HEK293 (cell line): Measurements from ENCODE around the gene NLE1.
A peak's percentile ranks its signal among the peaks of the same experiment; 100 is the strongest.

Experiments
- OSR2 ChIP-seq: fragments of 450-650 bp; formaldehyde crosslinking; IDR thresholded peaks from 2 replicates; pipeline ENCODE4 v1.5.1; 2016; ENCODE audit warnings: missing biosample characterization, missing genetic modification characterization
- PBX3 ChIP-seq: sonication (generic); formaldehyde crosslinking; IDR thresholded peaks from 2 replicates; pipeline ENCODE4 v1.8.1; 2022; ENCODE audit warnings: mild to moderate bottlenecking, moderate library complexity, missing genetic modification reagents
- SP7 ChIP-seq: fragments of 450-650 bp; formaldehyde crosslinking; IDR thresholded peaks from 2 replicates; pipeline ENCODE4 v1.5.1; 2016; ENCODE audit warnings: missing biosample characterization, missing genetic modification characterization
- ZBTB11 ChIP-seq: fragments of 450-650 bp; formaldehyde crosslinking; conservative IDR thresholded peaks from 2 replicates; pipeline ENCODE4 v1.5.1; 2016; ENCODE audit warnings: low read depth, missing biosample characterization, missing genetic modification characterization
- ZBTB48 ChIP-seq: fragments of 450-650 bp; formaldehyde crosslinking; IDR thresholded peaks from 2 replicates; pipeline ENCODE4 v1.5.1; 2016; ENCODE audit warnings: missing biosample characterization, missing genetic modification characterization
- ZEB2 ChIP-seq: fragments of 450-650 bp; formaldehyde crosslinking; IDR thresholded peaks from 2 replicates; pipeline ENCODE4 v1.5.1; 2016; ENCODE audit warnings: missing biosample characterization, missing genetic modification characterization
- ZFHX2 ChIP-seq: fragments of 450-650 bp; formaldehyde crosslinking; conservative IDR thresholded peaks from 2 replicates; pipeline ENCODE4 v1.5.1; 2016; ENCODE audit warnings: missing biosample characterization, missing genetic modification characterization
- ZNF10 ChIP-seq: fragments of 450-650 bp; formaldehyde crosslinking; IDR thresholded peaks from 2 replicates; pipeline ENCODE4 v1.5.1; 2017; ENCODE audit warnings: missing biosample characterization, missing genetic modification characterization
- ZNF155 ChIP-seq: fragments of 450-650 bp; formaldehyde crosslinking; IDR thresholded peaks from 2 replicates; pipeline ENCODE4 v1.5.1; 2016; ENCODE audit warnings: missing biosample characterization, missing genetic modification characterization
- ZNF157 ChIP-seq: fragments of 450-650 bp; formaldehyde crosslinking; IDR thresholded peaks from 2 replicates; pipeline ENCODE4 v1.5.1; 2016; ENCODE audit warnings: missing biosample characterization, missing genetic modification characterization
- ZNF184 ChIP-seq: fragments of 450-650 bp; IDR thresholded peaks from 2 replicates; pipeline ENCODE4 v1.5.1; 2018; ENCODE audit warnings: missing biosample characterization, mild to moderate bottlenecking, missing genetic modification characterization
- ZNF2 ChIP-seq: fragments of 450-650 bp; formaldehyde crosslinking; IDR thresholded peaks from 2 replicates; pipeline ENCODE4 v1.5.1; 2016; ENCODE audit warnings: missing biosample characterization, missing genetic modification characterization
- ZNF202 ChIP-seq: fragments of 450-650 bp; formaldehyde crosslinking; IDR thresholded peaks from 2 replicates; pipeline ENCODE4 v1.5.1; 2016; ENCODE audit warnings: missing biosample characterization, missing genetic modification characterization, borderline replicate concordance
- ZNF24 ChIP-seq: fragments of 450-650 bp; formaldehyde crosslinking; IDR thresholded peaks from 2 replicates; pipeline ENCODE4 v1.5.1; 2016; ENCODE audit warnings: missing biosample characterization, missing genetic modification characterization
- ZNF341 ChIP-seq: fragments of 450-650 bp; formaldehyde crosslinking; IDR thresholded peaks from 2 replicates; pipeline ENCODE4; 2016; ENCODE audit warnings: low read depth, missing biosample characterization, missing genetic modification characterization
- ZNF37A ChIP-seq: fragments of 450-650 bp; IDR thresholded peaks from 2 replicates; pipeline ENCODE4 v1.5.1; 2018; ENCODE audit warnings: missing biosample characterization, missing genetic modification characterization
- ZNF394 ChIP-seq: fragments of 450-650 bp; formaldehyde crosslinking; IDR thresholded peaks from 2 replicates; pipeline ENCODE4 v1.5.1; 2016; ENCODE audit warnings: missing biosample characterization, missing genetic modification characterization, mild to moderate bottlenecking, moderate library complexity, borderline replicate concordance
- ZNF423 ChIP-seq: fragments of 450-650 bp; formaldehyde crosslinking; IDR thresholded peaks from 2 replicates; pipeline ENCODE4 v1.5.1; 2016; ENCODE audit warnings: missing biosample characterization, missing genetic modification characterization
- ZNF473 ChIP-seq: fragments of 450-650 bp; formaldehyde crosslinking; IDR thresholded peaks from 2 replicates; pipeline ENCODE4 v1.5.1; 2017; ENCODE audit warnings: missing biosample characterization, missing genetic modification characterization
- ZNF623 ChIP-seq: fragments of 450-650 bp; formaldehyde crosslinking; IDR thresholded peaks from 2 replicates; pipeline ENCODE4 v1.5.1; 2016; ENCODE audit warnings: missing biosample characterization, missing genetic modification characterization
- TF ChIP-seq, protein P1 (sequence below): fragments of 450-650 bp; formaldehyde crosslinking; IDR thresholded peaks from 2 replicates; pipeline ENCODE4 v1.5.1; 2017; ENCODE audit warnings: missing biosample characterization, missing genetic modification characterization
- TF ChIP-seq, protein P2 (sequence below): fragments of 450-650 bp; formaldehyde crosslinking; IDR thresholded peaks from 2 replicates; pipeline ENCODE4 v1.5.1; 2016; ENCODE audit warnings: missing biosample characterization, missing genetic modification characterization
- TF ChIP-seq, protein P3 (sequence below): fragments of 450-650 bp; formaldehyde crosslinking; IDR thresholded peaks from 2 replicates; pipeline ENCODE4 v1.5.1; 2017; ENCODE audit warnings: missing biosample characterization, missing genetic modification characterization
- TF ChIP-seq, protein P4 (sequence below): fragments of 450-650 bp; formaldehyde crosslinking; IDR thresholded peaks from 2 replicates; pipeline ENCODE4 v1.5.1; 2016; ENCODE audit warnings: missing biosample characterization, missing genetic modification characterization
- TF ChIP-seq, protein P5 (sequence below): fragments of 450-650 bp; formaldehyde crosslinking; IDR thresholded peaks from 2 replicates; pipeline ENCODE4 v1.5.1; 2016; ENCODE audit warnings: missing biosample characterization, missing genetic modification characterization

The NLE1 gene

GRCh38 chr17:35119370-35120165 lies 22.5 kb downstream of the NLE1 start, which contains the start of gene RAD51D (continued):
- TF ChIP-seq PBX3 (CRISPR knock-in tag), result peak; percentile 86; the same call in 1 of the 2 replicates
- TF ChIP-seq ZNF2 (tag by site-specific recombination), result no peak; the same call in 1 of the 2 replicates
- TF ChIP-seq, protein P1, sequence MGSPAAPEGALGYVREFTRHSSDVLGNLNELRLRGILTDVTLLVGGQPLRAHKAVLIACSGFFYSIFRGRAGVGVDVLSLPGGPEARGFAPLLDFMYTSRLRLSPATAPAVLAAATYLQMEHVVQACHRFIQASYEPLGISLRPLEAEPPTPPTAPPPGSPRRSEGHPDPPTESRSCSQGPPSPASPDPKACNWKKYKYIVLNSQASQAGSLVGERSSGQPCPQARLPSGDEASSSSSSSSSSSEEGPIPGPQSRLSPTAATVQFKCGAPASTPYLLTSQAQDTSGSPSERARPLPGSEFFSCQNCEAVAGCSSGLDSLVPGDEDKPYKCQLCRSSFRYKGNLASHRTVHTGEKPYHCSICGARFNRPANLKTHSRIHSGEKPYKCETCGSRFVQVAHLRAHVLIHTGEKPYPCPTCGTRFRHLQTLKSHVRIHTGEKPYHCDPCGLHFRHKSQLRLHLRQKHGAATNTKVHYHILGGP, result peak; percentile 74
- TF ChIP-seq ZNF341 (tag by site-specific recombination), result peak; percentile 90
- no peak for TF ChIP-seq ZNF37A
- TF ChIP-seq ZEB2 (tag by site-specific recombination), result peak; percentile 83; the same call in 1 of the 2 replicates
- no peak for TF ChIP-seq ZNF202 (tag by site-specific recombination)
- TF ChIP-seq ZNF623, result no peak
- TF ChIP-seq ZNF155 (tag by site-specific recombination), result no peak
- TF ChIP-seq ZNF394 (tag by site-specific recombination), result peak; percentile 29; the same call in 1 of the 2 replicates
- no peak for TF ChIP-seq ZNF157
- TF ChIP-seq, protein P2, sequence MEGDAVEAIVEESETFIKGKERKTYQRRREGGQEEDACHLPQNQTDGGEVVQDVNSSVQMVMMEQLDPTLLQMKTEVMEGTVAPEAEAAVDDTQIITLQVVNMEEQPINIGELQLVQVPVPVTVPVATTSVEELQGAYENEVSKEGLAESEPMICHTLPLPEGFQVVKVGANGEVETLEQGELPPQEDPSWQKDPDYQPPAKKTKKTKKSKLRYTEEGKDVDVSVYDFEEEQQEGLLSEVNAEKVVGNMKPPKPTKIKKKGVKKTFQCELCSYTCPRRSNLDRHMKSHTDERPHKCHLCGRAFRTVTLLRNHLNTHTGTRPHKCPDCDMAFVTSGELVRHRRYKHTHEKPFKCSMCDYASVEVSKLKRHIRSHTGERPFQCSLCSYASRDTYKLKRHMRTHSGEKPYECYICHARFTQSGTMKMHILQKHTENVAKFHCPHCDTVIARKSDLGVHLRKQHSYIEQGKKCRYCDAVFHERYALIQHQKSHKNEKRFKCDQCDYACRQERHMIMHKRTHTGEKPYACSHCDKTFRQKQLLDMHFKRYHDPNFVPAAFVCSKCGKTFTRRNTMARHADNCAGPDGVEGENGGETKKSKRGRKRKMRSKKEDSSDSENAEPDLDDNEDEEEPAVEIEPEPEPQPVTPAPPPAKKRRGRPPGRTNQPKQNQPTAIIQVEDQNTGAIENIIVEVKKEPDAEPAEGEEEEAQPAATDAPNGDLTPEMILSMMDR (tag by site-specific recombination), result peak; percentile 97
- peak; percentile 54 for TF ChIP-seq ZBTB11 (tag by site-specific recombination)
- TF ChIP-seq ZFHX2, result peak; percentile 38; the same call in 1 of the 2 replicates
- TF ChIP-seq, protein P3, sequence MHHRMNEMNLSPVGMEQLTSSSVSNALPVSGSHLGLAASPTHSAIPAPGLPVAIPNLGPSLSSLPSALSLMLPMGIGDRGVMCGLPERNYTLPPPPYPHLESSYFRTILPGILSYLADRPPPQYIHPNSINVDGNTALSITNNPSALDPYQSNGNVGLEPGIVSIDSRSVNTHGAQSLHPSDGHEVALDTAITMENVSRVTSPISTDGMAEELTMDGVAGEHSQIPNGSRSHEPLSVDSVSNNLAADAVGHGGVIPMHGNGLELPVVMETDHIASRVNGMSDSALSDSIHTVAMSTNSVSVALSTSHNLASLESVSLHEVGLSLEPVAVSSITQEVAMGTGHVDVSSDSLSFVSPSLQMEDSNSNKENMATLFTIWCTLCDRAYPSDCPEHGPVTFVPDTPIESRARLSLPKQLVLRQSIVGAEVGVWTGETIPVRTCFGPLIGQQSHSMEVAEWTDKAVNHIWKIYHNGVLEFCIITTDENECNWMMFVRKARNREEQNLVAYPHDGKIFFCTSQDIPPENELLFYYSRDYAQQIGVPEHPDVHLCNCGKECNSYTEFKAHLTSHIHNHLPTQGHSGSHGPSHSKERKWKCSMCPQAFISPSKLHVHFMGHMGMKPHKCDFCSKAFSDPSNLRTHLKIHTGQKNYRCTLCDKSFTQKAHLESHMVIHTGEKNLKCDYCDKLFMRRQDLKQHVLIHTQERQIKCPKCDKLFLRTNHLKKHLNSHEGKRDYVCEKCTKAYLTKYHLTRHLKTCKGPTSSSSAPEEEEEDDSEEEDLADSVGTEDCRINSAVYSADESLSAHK (tag by site-specific recombination), result no peak
- no peak for TF ChIP-seq ZNF473 (tag by site-specific recombination)
- TF ChIP-seq, protein P4, sequence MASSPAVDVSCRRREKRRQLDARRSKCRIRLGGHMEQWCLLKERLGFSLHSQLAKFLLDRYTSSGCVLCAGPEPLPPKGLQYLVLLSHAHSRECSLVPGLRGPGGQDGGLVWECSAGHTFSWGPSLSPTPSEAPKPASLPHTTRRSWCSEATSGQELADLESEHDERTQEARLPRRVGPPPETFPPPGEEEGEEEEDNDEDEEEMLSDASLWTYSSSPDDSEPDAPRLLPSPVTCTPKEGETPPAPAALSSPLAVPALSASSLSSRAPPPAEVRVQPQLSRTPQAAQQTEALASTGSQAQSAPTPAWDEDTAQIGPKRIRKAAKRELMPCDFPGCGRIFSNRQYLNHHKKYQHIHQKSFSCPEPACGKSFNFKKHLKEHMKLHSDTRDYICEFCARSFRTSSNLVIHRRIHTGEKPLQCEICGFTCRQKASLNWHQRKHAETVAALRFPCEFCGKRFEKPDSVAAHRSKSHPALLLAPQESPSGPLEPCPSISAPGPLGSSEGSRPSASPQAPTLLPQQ (tag by site-specific recombination), result no peak; the same call in 1 of the 2 replicates
- TF ChIP-seq, protein P5, sequence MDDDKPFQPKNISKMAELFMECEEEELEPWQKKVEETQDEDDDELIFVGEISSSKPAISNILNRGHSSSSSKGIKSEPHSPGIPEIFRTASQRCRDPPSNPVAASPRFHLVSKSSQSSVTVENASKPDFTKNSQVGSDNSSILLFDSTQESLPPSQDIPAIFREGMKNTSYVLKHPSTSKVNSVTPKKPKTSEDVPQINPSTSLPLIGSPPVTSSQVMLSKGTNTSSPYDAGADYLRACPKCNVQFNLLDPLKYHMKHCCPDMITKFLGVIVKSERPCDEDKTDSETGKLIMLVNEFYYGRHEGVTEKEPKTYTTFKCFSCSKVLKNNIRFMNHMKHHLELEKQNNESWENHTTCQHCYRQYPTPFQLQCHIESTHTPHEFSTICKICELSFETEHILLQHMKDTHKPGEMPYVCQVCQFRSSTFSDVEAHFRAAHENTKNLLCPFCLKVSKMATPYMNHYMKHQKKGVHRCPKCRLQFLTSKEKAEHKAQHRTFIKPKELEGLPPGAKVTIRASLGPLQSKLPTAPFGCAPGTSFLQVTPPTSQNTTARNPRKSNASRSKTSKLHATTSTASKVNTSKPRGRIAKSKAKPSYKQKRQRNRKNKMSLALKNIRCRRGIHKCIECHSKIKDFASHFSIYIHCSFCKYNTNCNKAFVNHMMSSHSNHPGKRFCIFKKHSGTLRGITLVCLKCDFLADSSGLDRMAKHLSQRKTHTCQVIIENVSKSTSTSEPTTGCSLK (tag by site-specific recombination), result no peak
- TF ChIP-seq ZBTB48 (tag by site-specific recombination), result peak; percentile 87
- TF ChIP-seq ZNF423 (tag by site-specific recombination), result peak; percentile 80
- peak; percentile 77 for TF ChIP-seq SP7
- no peak; the same call in 1 of the 2 replicates for TF ChIP-seq ZNF24
- no peak for TF ChIP-seq OSR2 (tag by site-specific recombination)
- no peak for TF ChIP-seq ZNF10 (tag by site-specific recombination)
- TF ChIP-seq ZNF184 (tag by site-specific recombination), result no peak
